Endothelial cell of umbilical vein (primary cell): ENCODE measurements around the gene DIAPH1. TPM values are rescaled to one million over a fixed set of nuclear protein-coding genes. Genes with fewer than 3 reads are reported as not detected.

Experiments
- BruUV-seq: library from RNA; stranded (reverse); fragments of 400-500 nt; replicated peaks from 2 replicates; lab custom pipeline; 2021; lab: Mats Ljungman, UMichigan
- CTCF ChIA-PET: fragments of 300-600, 350-600 bp; sonication (Branson Sonifier 250); formaldehyde crosslinking; loops from one replicate; lab custom pipeline; 2021; ENCODE audit warnings: antibody characterized with exemption, inconsistent platforms; lab: Charles Lee
- POLR2A ChIA-PET: fragments of 300-600, 350-600 bp; sonication (Branson Sonifier 250); formaldehyde crosslinking; loops from one replicate; lab custom pipeline; 2021; ENCODE audit warnings: antibody characterized with exemption, inconsistent platforms; lab: Charles Lee
- DNase-seq: peaks from one replicate; pipeline ENCODE4 v3.0.0-alpha.2; 2011; ENCODE audit warnings: low read depth, low spot score
- FAIRE-seq: peaks from 2 replicates; lab custom pipeline; 2011; peaks lifted over from hg19 to GRCh38; lab: Jason Lieb, UNC
- H2AFZ ChIP-seq: 2 replicates; pipeline ENCODE4 v1.6.0; 2012; ENCODE audit warnings: low read depth, low read length, control low read depth, inconsistent platforms
- H3K27ac ChIP-seq: 2 replicates; pipeline ENCODE4 v1.5.1; 2011; ENCODE audit warnings: low read depth, mild to moderate bottlenecking, control low read depth, low read length, moderate library complexity; ENCODE audit not compliant: insufficient read depth
- H3K27me3 ChIP-seq, 2 experiments: 2 replicates each; pipeline versions ENCODE4 v1.6.0 to v1.6.1; 2011; ENCODE audit warnings: low read length in 2 of 2, mixed read lengths in 1 of 2; ENCODE audit not compliant: control insufficient read depth in 2 of 2, insufficient read depth in 2 of 2
- H3K36me3 ChIP-seq, 2 experiments: 2 replicates in 1 of 2; 3 replicates in 1 of 2; pipeline ENCODE4 v1.5.1; 2011; ENCODE audit warnings: low read length in 2 of 2, mild to moderate bottlenecking in 1 of 2, moderate library complexity in 1 of 2; ENCODE audit not compliant: control insufficient read depth in 2 of 2, insufficient read depth in 2 of 2; ENCODE audit errors: extremely low read depth in 1 of 2
- H3K4me1 ChIP-seq: 3 replicates; pipeline ENCODE4 v1.5.1; 2011; ENCODE audit warnings: mild to moderate bottlenecking, low read length; ENCODE audit not compliant: control insufficient read depth, insufficient read depth; ENCODE audit errors: extremely low read depth
- H3K4me2 ChIP-seq: 2 replicates; pipeline ENCODE4 v1.6.1; 2011; ENCODE audit warnings: low read length, control low read depth, mixed read lengths; ENCODE audit not compliant: insufficient read depth
- H3K4me3 ChIP-seq, 3 experiments: fragments of 200-600 bp in 1 of 3; sonication (generic), shearing (Covaris generic) in 1 of 3; replicated peaks in 1 of 3; 2 replicates each; pipeline ENCODE4 v1.5.1; 2011 to 2016; ENCODE audit warnings: control low read depth in 3 of 3, low read length in 3 of 3, mild to moderate bottlenecking in 2 of 3, inconsistent platforms in 1 of 3, low read depth in 1 of 3, moderate library complexity in 1 of 3; ENCODE audit not compliant: insufficient read depth in 1 of 3
- H3K79me2 ChIP-seq: 2 replicates; pipeline ENCODE4 v1.6.0; 2012; ENCODE audit warnings: low read length, inconsistent platforms; ENCODE audit not compliant: control insufficient read depth, insufficient read depth
- H3K9ac ChIP-seq: replicated peaks from 2 replicates; pipeline ENCODE3; 2011; ENCODE audit warnings: low read length, control low read depth; ENCODE audit not compliant: insufficient read depth; ENCODE audit errors: extremely low read depth
- H3K9me1 ChIP-seq: replicated peaks from 3 replicates; pipeline ENCODE4 v1.6.0; 2011; ENCODE audit warnings: mild to moderate bottlenecking, low read length; ENCODE audit not compliant: control insufficient read depth, insufficient read depth; ENCODE audit errors: extremely low read depth
- H3K9me3 ChIP-seq: replicated peaks from 2 replicates; pipeline ENCODE4 v1.5.1; 2012; ENCODE audit warnings: low read length, inconsistent platforms; ENCODE audit not compliant: control insufficient read depth, insufficient read depth
- H4K20me1 ChIP-seq: replicated peaks from 2 replicates; pipeline ENCODE3; 2011; ENCODE audit warnings: mild to moderate bottlenecking, low read length; ENCODE audit not compliant: control insufficient read depth, insufficient read depth; ENCODE audit errors: extremely low read depth
- CTCF ChIP-seq, 2 donors: IDR thresholded peaks; 1 replicate in 1 of 2; 2 replicates in 1 of 2; pipeline ENCODE4 v1.5.1; 2011; ENCODE audit warnings: low read length in 2 of 2, mild to moderate bottlenecking in 2 of 2, moderate library complexity in 2 of 2, control low read depth in 1 of 2, inconsistent platforms in 1 of 2, low read depth in 1 of 2; ENCODE audit not compliant: insufficient read depth in 1 of 2; ENCODE audit errors: extremely low read depth in 1 of 2
- GATA2 ChIP-seq: IDR thresholded peaks from 2 replicates; pipeline ENCODE4 v1.7.0; 2011; ENCODE audit warnings: low read depth, mild to moderate bottlenecking, moderate library complexity, mixed read lengths, low read length; ENCODE audit not compliant: insufficient read length, insufficient read depth
- POLR2AphosphoS5 ChIP-seq: IDR thresholded peaks from 2 replicates; pipeline ENCODE4 v1.6.1; 2012; ENCODE audit warnings: low read depth, mild to moderate bottlenecking, control low read depth, low read length, moderate library complexity; ENCODE audit not compliant: insufficient read depth
- dilution Hi-C: fragments of 300-500 bp; cut with MboI; formaldehyde crosslinking; loops from one replicate; pipeline ENCODE4 v1.15.0; 2019; ENCODE audit warnings: low sequenced_read_pairs; ENCODE audit not compliant: extremely low pct_ligation_motif_present
- intact Hi-C: fragments of 100-400 bp; cut with micrococcal nuclease; formaldehyde crosslinking; loops from one replicate; pipeline ENCODE4 v1.10.0; 2022
- polyA plus RNA-seq, 4 experiments: library from polyadenylated mRNA; depleted of rRNA in 3 of 4; stranded (reverse) in 3 of 4; unstranded in 1 of 4; fragments of >200 nt; gene quantifications; 2 replicates each; pipeline versions ENCODE4 v1.2.1 to v1.2.3, GENCODE V29; 2011 to 2012; ENCODE audit warnings: missing spikeins in 1 of 4
- total RNA-seq: library from RNA; stranded (reverse); gene quantifications from 2 replicates; pipeline ENCODE4 v1.2.3, GENCODE V29; 2021

The DIAPH1 gene
- total and polyA plus RNA-seq, 2 donors (not counting 3 experiments of a cell fraction or from before 2014, with no cell fraction given): 68.6 to 105 TPM

GRCh38 chr5:141651728-141652105 lies 32.9 kb upstream of the DIAPH1 start:
- dilution Hi-C loops (no loop called here), intact Hi-C loops (loop anchor here (1.0 kb wide), 1 partner anchor 59 kb away; no protein-coding TSS in a partner anchor)
- DNase-seq (no peak), FAIRE-seq (no peak)
- peak overlapping the region; percentile 47 for H2AFZ ChIP-seq
- peak overlapping the region; percentile 24 for H3K9ac ChIP-seq
- H3K79me2 ChIP-seq: no peaks in the 10 kb centered on the region
- ChIA-PET POLR2A (no interaction called here), CTCF (interaction anchor here (1.3 to 2.2 kb wide), 2 partner anchors 40 to 60 kb away, joined by 6 to 16 read pairs; no protein-coding TSS in a partner anchor)
- no peaks in the 10 kb centered on the region for H4K20me1 ChIP-seq
- H3K4me2 ChIP-seq: peak overlapping the region; percentile 42
- peaks cover 16 to 30% of the 10 kb centered on the region in 2 experiments for H3K36me3 ChIP-seq
- H3K9me1 ChIP-seq: no peaks in the 10 kb centered on the region
- no TSS peak for BruUV-seq
- H3K27me3 ChIP-seq: no peaks in the 10 kb centered on the region
- H3K4me3 ChIP-seq: peak overlapping the region in 2 of 3 experiments; percentile 24 to 57
- no peak overlapping the region for H3K27ac ChIP-seq
- H3K9me3 ChIP-seq: no peaks in the 10 kb centered on the region
- peaks cover 9% of the 10 kb centered on the region for H3K4me1 ChIP-seq
- TF ChIP-seq POLR2AphosphoS5 (peak; percentile 7), GATA2 (no peak)

- H3K9me3 ChIP-seq: no peaks in the 10 kb centered on the region
- no peaks in the 10 kb centered on the region for H3K79me2 ChIP-seq
- dilution Hi-C loops: no loop called here
- peaks cover 12 to 24% of the 10 kb centered on the region in 2 experiments for H3K36me3 ChIP-seq
- no peaks in the 10 kb centered on the region for H3K27me3 ChIP-seq
- FAIRE-seq (peak; percentile 90), DNase-seq (peak; percentile 89)
- H3K4me3 ChIP-seq: peak within 1 kb of the TSS; percentile 27 to 57 (median 53)
- CTCF ChIA-PET: interaction anchor here (0.7 to 2.2 kb wide), 7 partner anchors 10 to 137 kb away, joined by 3 to 16 read pairs (median 4); partner anchors contain the start of genes DIAPH1, HDAC3 and RELL2
- POLR2A ChIA-PET: interaction anchor here (0.7 kb wide), 1 partner anchor 177 kb away, joined by 7 read pairs; no protein-coding TSS in a partner anchor
- peaks cover 9% of the 10 kb centered on the region for H3K4me1 ChIP-seq
- peak within 1 kb of the TSS; percentile 48 for H3K9ac ChIP-seq
- no peak within 1 kb of the TSS for H3K27ac ChIP-seq
- no peaks in the 10 kb centered on the region for H3K9me1 ChIP-seq
- peak within 1 kb of the TSS; percentile 58 for H3K4me2 ChIP-seq
- intact Hi-C loops: loop anchor here (1.0 kb wide), 1 partner anchor 59 kb away; no protein-coding TSS in a partner anchor
- H2AFZ ChIP-seq: peak within 1 kb of the TSS; percentile 76
- BruUV-seq: no TSS peak
- TF ChIP-seq POLR2AphosphoS5 (peak; percentile 41), CTCF (IDR thresholded peaks at IDR 0.05; ENCODE audit: extremely low read depth in 1 of 2, insufficient read depth in 1 of 2, low read depth in 1 of 2, low read length in 2 of 2) (no peak)
- no peaks in the 10 kb centered on the region for H4K20me1 ChIP-seq
Measured at GRCh38 chr5:141650851-141651727, 32.3 kb upstream of the DIAPH1 start, which contains the start of gene FCHSD1. FCHSD1 (minus strand) TSS chr5:141651418; CDS start chr5:141651368, 50 bp downstream.
